Mesothelial cell of epicardium (in vitro differentiated cells): ENCODE results near the gene ELK3. TPM values are rescaled to one million over a fixed set of nuclear protein-coding genes. Genes with fewer than 3 reads are reported as not detected.

ENCODE experiments used
- DNase-seq, 2 experiments: peaks; one replicate each; pipeline ENCODE4 v3.0.0; 2021; ENCODE audit warnings: low spot score in 2 of 2; ENCODE audit not compliant: unreplicated experiment in 2 of 2
- H3K27ac Mint-ChIP-seq: 2 replicates; pipeline ENCODE4 v1.8.0; 2021; ENCODE audit warnings: mixed read lengths
- H3K27me3 Mint-ChIP-seq: 2 replicates; pipeline ENCODE4 v1.8.0; 2021; ENCODE audit warnings: low read depth, mixed read lengths
- H3K36me3 Mint-ChIP-seq: 2 replicates; pipeline ENCODE4 v1.8.0; 2021; ENCODE audit warnings: mixed read lengths
- H3K4me1 Mint-ChIP-seq: 2 replicates; pipeline ENCODE4 v1.8.0; 2021; ENCODE audit warnings: mixed read lengths
- H3K4me3 Mint-ChIP-seq: 2 replicates; pipeline ENCODE4 v1.8.0; 2021; ENCODE audit warnings: mild to moderate bottlenecking, moderate library complexity, mixed read lengths
- H3K9me3 Mint-ChIP-seq: 2 replicates; pipeline ENCODE4 v1.8.0; 2021; ENCODE audit warnings: mixed read lengths
- total RNA-seq: library from RNA; stranded (reverse); gene quantifications from 3 replicates; pipeline ENCODE4 v1.2.1, GENCODE V29; 2021
- TF ChIP-seq, protein P1 (sequence below): fragments of 200-600 bp; sonication (generic); IDR thresholded peaks from one replicate; pipeline ENCODE4 v1.5.0; 2021; ENCODE audit warnings: antibody characterized with exemption; ENCODE audit not compliant: unreplicated experiment

The ELK3 gene
- total RNA-seq, 1 donor from 2014 or later: 27.2 TPM

DNA sequence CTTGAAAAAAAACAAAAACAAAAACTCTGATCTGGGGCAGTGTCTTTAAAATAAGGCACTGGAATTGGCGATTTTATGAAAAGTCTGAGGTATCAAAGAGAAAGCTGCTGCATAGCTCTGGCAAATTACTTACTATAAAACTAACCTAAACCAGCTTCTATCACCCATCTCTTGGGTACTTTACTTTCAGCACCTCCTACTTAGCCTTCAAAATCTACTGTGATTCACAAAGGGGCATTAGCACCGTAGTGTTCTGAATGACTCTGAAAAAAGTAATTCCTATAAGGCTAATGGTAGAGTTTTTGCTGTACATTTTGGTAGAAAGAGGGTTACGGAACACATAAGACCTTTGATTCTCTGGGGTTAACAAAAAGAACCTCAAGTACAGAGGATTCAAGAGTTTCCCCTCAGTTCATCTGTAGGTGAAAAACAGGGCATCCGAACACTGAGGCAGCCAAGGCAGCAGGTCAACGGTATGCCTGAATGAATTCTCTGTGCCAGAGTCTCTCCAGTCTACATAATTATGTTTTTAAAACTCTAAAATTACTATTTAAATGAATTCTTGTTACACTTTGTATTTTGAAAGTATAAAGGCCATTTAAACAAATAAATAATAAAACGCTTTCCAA, 101.5 kb downstream of the ELK3 start:
- peaks cover 3% of the 10 kb centered on the region for H3K4me1 Mint-ChIP-seq
- peak overlapping the region; percentile 8 for H3K27ac Mint-ChIP-seq
- H3K9me3 Mint-ChIP-seq: no peaks in the 10 kb centered on the region
- H3K36me3 Mint-ChIP-seq: peaks cover 30% of the 10 kb centered on the region
- H3K4me3 Mint-ChIP-seq: no peak overlapping the region
- H3K27me3 Mint-ChIP-seq: no peaks in the 10 kb centered on the region
- no peak for DNase-seq
- TF ChIP-seq, protein P1, sequence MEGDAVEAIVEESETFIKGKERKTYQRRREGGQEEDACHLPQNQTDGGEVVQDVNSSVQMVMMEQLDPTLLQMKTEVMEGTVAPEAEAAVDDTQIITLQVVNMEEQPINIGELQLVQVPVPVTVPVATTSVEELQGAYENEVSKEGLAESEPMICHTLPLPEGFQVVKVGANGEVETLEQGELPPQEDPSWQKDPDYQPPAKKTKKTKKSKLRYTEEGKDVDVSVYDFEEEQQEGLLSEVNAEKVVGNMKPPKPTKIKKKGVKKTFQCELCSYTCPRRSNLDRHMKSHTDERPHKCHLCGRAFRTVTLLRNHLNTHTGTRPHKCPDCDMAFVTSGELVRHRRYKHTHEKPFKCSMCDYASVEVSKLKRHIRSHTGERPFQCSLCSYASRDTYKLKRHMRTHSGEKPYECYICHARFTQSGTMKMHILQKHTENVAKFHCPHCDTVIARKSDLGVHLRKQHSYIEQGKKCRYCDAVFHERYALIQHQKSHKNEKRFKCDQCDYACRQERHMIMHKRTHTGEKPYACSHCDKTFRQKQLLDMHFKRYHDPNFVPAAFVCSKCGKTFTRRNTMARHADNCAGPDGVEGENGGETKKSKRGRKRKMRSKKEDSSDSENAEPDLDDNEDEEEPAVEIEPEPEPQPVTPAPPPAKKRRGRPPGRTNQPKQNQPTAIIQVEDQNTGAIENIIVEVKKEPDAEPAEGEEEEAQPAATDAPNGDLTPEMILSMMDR: no peak

DNA sequence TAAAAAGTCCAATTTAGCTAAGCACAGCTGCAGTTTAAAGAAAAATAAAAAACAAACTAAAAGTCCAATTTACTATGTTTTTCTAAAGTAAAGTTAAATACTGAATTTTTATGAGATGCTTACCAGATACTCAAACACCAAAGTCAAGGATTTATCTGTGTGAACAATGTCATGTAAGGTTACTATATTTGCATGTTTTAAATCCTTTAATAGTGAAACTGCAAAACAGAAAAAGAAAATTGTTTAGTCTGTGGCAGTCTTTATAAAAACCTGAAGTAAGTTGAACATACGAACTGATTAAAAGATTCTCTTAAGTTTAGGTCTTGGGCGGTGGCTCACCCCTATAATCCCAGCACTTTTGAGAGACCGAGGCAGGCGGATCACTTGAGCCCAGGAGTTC, 103.3 kb downstream of the ELK3 start:
- no peak overlapping the region for H3K27ac Mint-ChIP-seq
- H3K27me3 Mint-ChIP-seq: no peaks in the 10 kb centered on the region
- no peak overlapping the region for H3K4me3 Mint-ChIP-seq
- peaks cover 29% of the 10 kb centered on the region for H3K36me3 Mint-ChIP-seq
- no peak for DNase-seq
- TF ChIP-seq, protein P1: no peak
- H3K9me3 Mint-ChIP-seq: no peaks in the 10 kb centered on the region
- H3K4me1 Mint-ChIP-seq: peaks cover 6% of the 10 kb centered on the region

DNA sequence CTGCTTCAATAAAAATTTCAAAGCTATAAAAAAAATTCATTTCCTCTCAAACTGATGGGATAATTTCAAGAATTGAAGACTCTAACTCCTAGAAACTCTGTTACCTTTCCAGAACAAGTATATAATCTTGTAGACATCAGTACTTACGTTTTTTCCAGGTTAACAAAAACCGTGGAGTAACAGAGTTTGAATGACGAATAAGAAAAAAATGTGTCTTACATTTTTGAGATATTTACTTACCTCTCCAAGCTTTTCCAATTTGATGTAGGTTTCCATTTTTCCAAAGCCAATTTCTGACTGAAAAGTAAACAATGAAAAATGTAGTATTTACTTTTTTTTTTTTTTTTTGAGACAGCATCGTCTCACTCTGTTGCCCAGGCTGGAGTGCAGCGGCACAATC, 105.9 kb downstream of the ELK3 start:
- DNase-seq: no peak
- Mint-ChIP-seq H3K9me3 (no peaks in the 10 kb centered on the region), H3K4me1 (peaks cover 7% of the 10 kb centered on the region), H3K27ac (no peak overlapping the region), H3K27me3 (no peaks in the 10 kb centered on the region), H3K4me3 (no peak overlapping the region), H3K36me3 (peaks cover 14% of the 10 kb centered on the region)
- TF ChIP-seq, protein P1: no peak

DNA sequence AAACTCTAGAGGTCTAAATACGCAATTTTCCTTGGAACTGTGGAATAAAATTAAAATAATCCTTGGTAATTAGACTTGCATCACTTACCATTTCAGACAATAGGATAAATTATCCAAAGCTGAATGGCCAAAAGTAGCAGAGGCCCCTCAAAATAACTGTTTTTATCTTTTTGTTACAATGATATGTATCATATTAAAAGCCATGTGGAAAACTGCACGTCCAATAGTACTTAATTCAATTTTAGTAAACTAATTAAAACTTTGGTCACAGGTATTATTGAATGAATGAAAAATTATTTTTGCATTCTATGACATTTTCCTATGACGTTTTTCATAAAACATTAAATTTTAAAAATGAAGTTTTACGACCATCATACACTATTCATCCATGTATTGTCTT, 107.6 kb downstream of the ELK3 start:
- Mint-ChIP-seq H3K27me3 (no peaks in the 10 kb centered on the region), H3K36me3 (peaks cover 16% of the 10 kb centered on the region), H3K4me1 (peaks cover 4% of the 10 kb centered on the region), H3K4me3 (no peak overlapping the region), H3K27ac (no peak overlapping the region), H3K9me3 (no peaks in the 10 kb centered on the region)
- TF ChIP-seq, protein P1: no peak
- no peak for DNase-seq

DNA sequence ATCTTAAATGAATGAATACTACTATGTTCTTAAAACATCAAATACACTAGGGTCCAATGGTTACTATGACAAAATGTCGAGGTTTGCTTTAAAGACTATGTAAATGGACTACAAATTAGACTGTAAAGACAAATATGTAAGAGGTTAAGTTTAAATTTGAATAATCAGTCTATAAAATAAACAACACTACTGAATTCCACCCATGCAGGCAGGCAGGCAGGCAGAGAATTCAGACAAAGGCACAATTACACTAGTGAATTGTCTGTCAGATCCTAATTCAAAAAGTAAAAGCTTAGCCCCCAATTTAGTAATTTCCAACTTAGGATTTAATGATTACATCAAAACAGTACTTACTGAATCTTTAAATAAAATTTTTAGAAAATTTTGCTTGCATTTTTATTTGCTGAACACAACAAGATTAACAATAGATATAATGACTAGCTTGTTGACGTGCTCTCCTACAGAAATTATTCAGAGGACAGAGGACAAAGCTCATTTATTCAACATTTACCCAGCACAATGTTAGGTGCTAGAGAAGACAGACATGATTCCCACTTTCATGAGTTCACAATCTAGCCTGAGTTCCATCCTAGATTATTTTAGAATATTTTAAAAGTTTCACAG, 108.6 kb downstream of the ELK3 start:
- H3K27me3 Mint-ChIP-seq: no peaks in the 10 kb centered on the region
- no peak for DNase-seq
- H3K4me3 Mint-ChIP-seq: no peak overlapping the region
- no peaks in the 10 kb centered on the region for H3K9me3 Mint-ChIP-seq
- H3K4me1 Mint-ChIP-seq: peaks cover 4% of the 10 kb centered on the region
- H3K36me3 Mint-ChIP-seq: peaks cover 16% of the 10 kb centered on the region
- peak overlapping the region; percentile 64 for H3K27ac Mint-ChIP-seq
- TF ChIP-seq, protein P1: no peak
